ENCODE results near the gene TLE4. TPM values are rescaled to one million over a fixed set of nuclear protein-coding genes. Genes with fewer than 3 reads are reported as not detected.

The TLE4 gene
- total RNA-seq, 1 experiment from 2014 or later: 17.9 TPM

DNA sequence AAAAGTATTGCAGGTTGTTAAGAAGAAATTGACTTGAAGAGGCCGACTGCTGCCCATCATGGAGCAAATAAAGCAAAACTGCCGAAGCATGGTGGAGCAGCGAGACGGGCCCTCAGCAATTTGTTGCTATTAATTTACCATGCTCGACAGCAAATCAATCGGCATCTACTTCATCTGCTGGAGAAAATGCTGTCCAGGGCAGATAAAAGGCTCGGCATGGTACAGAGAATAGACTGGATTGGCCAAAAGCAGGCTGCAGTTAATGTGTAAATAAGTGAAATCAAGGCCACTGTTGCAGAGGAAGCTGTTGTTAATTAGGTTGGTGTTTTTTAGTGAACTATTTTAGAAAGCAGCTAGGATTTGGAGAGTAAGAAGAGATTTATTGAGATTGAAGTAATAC, 8.3 kb downstream of the TLE4 start:
- ATAC-seq: no peak
- no peaks in the 10 kb centered on the region for H3K79me2 ChIP-seq (ENCODE audit: low read length)
- CTCF ChIA-PET: no interaction called here

DNA sequence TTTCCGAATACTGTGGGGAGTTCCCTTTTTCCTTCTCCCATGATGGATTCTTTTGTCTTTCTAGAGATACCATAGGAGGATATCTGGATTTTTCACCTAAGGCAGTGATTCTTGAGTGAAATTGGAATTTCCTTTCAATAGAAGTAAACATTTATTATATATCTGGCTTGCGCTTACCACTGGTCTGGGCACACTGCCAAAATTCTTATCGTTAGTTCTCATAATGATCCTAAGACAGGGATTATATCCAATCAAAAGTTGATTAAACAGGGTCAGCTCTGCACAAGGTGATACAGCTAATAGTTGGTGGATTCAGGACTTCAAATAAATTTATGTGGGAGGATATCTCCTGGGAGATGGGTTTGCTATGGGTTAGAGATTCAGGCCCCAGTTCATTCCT, 9.6 kb downstream of the TLE4 start:
- Histone ChIP-seq H3K9me2 (replicated peaks; ENCODE audit: low read length) (no peaks in the 10 kb centered on the region), H2AFZ (ENCODE audit: low read length) (no peak overlapping the region), H4K20me1 (ENCODE audit: low read length) (no peaks in the 10 kb centered on the region), H3K4me3 (ENCODE audit: low read length) (no peak overlapping the region), H3K9ac (ENCODE audit: low read length) (no peak overlapping the region), H3K4me2 (ENCODE audit: low read length) (peak overlapping the region; percentile 17), H3K4me1 (ENCODE audit: insufficient read depth, low read length) (peaks cover 13% of the 10 kb centered on the region), H3K9me3 (ENCODE audit: low read length) (no peaks in the 10 kb centered on the region), H3K79me2 (ENCODE audit: low read length) (no peaks in the 10 kb centered on the region), H3K27ac (ENCODE audit: low read length) (no peak overlapping the region), H3K36me3 (ENCODE audit: low read depth, low read length) (no peaks in the 10 kb centered on the region), H3K27me3 (ENCODE audit: low read length) (no peaks in the 10 kb centered on the region), H3F3A (ENCODE audit: low read length, unreplicated experiment) (no peaks in the 10 kb centered on the region)
- BruUV-seq (replicated peaks): no TSS peak
- intact Hi-C loops (cut with micrococcal nuclease): no loop called here
- TF ChIP-seq EZH2 (IDR thresholded peaks at IDR 0.05; ENCODE audit: low read length, unreplicated experiment) (no peak), EZH2phosphoT487 (IDR thresholded peaks at IDR 0.05; ENCODE audit: borderline replicate concordance, low read length) (no peak)
- TF ChIP-seq, protein P1, sequence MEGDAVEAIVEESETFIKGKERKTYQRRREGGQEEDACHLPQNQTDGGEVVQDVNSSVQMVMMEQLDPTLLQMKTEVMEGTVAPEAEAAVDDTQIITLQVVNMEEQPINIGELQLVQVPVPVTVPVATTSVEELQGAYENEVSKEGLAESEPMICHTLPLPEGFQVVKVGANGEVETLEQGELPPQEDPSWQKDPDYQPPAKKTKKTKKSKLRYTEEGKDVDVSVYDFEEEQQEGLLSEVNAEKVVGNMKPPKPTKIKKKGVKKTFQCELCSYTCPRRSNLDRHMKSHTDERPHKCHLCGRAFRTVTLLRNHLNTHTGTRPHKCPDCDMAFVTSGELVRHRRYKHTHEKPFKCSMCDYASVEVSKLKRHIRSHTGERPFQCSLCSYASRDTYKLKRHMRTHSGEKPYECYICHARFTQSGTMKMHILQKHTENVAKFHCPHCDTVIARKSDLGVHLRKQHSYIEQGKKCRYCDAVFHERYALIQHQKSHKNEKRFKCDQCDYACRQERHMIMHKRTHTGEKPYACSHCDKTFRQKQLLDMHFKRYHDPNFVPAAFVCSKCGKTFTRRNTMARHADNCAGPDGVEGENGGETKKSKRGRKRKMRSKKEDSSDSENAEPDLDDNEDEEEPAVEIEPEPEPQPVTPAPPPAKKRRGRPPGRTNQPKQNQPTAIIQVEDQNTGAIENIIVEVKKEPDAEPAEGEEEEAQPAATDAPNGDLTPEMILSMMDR (conservative IDR thresholded peaks at IDR 0.05; ENCODE audit: low read depth, low read length): no peak
- ATAC-seq (no peak), DNase-seq (no peak)
- ChIA-PET POLR2A (ENCODE audit: unreplicated experiment) (no interaction called here), CTCF (no interaction called here)

More for the DNA sequence above, 8.3 kb downstream of the TLE4 start:
- Histone ChIP-seq H3F3A (ENCODE audit: low read length, unreplicated experiment) (no peaks in the 10 kb centered on the region), H3K4me1 (ENCODE audit: insufficient read depth, low read length) (peaks cover 13% of the 10 kb centered on the region), H3K9me2 (replicated peaks; ENCODE audit: low read length) (no peaks in the 10 kb centered on the region), H3K4me3 (ENCODE audit: low read length) (no peak overlapping the region), H3K9ac (ENCODE audit: low read length) (no peak overlapping the region), H3K4me2 (ENCODE audit: low read length) (no peak overlapping the region), H3K36me3 (ENCODE audit: low read depth, low read length) (no peaks in the 10 kb centered on the region), H3K27me3 (ENCODE audit: low read length) (no peaks in the 10 kb centered on the region), H2AFZ (ENCODE audit: low read length) (no peak overlapping the region), H3K9me3 (ENCODE audit: low read length) (no peaks in the 10 kb centered on the region), H4K20me1 (ENCODE audit: low read length) (no peaks in the 10 kb centered on the region), H3K27ac (ENCODE audit: low read length) (no peak overlapping the region)
- no TSS peak for BruUV-seq (replicated peaks)
- TF ChIP-seq EZH2phosphoT487 (IDR thresholded peaks at IDR 0.05; ENCODE audit: borderline replicate concordance, low read length): no peak
- no peak for TF ChIP-seq EZH2 (IDR thresholded peaks at IDR 0.05; ENCODE audit: low read length, unreplicated experiment)
- TF ChIP-seq, protein P1 (conservative IDR thresholded peaks at IDR 0.05; ENCODE audit: low read depth, low read length): no peak
- POLR2A ChIA-PET (ENCODE audit: unreplicated experiment): no interaction called here
- DNase-seq: no peak
- intact Hi-C loops (cut with micrococcal nuclease): no loop called here

DNA sequence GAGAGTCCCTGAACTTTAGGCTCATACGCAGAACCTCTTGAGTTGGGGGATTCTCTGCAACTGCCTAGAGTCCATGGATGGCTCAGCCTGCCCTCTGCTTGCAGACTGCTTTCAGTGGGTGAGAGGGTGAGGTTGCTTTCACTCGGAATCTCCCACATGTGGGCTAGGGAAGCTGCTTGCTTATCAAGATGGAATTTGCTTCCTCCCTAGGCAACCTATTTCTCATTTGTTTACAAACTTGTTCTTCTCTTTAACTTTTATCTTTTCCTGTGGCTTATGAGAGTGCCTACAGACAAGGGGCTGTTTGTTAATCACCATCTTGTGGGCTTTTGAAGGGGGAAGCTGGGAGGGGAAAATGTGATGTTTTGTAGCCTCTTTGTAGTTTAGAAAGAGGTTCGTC, 10.0 kb downstream of the TLE4 start:
- Histone ChIP-seq H4K20me1 (ENCODE audit: low read length) (no peaks in the 10 kb centered on the region), H3K9me3 (ENCODE audit: low read length) (no peaks in the 10 kb centered on the region), H3K9ac (ENCODE audit: low read length) (no peak overlapping the region), H3K27me3 (ENCODE audit: low read length) (no peaks in the 10 kb centered on the region), H2AFZ (ENCODE audit: low read length) (no peak overlapping the region), H3K4me1 (ENCODE audit: insufficient read depth, low read length) (peaks cover 13% of the 10 kb centered on the region), H3K36me3 (ENCODE audit: low read depth, low read length) (no peaks in the 10 kb centered on the region), H3K9me2 (replicated peaks; ENCODE audit: low read length) (no peaks in the 10 kb centered on the region), H3K79me2 (ENCODE audit: low read length) (no peaks in the 10 kb centered on the region), H3F3A (ENCODE audit: low read length, unreplicated experiment) (no peaks in the 10 kb centered on the region), H3K4me3 (ENCODE audit: low read length) (no peak overlapping the region), H3K4me2 (ENCODE audit: low read length) (peak overlapping the region; percentile 17), H3K27ac (ENCODE audit: low read length) (no peak overlapping the region)
- TF ChIP-seq EZH2phosphoT487 (IDR thresholded peaks at IDR 0.05; ENCODE audit: borderline replicate concordance, low read length) (no peak), EZH2 (IDR thresholded peaks at IDR 0.05; ENCODE audit: low read length, unreplicated experiment) (no peak)
- TF ChIP-seq, protein P1 (conservative IDR thresholded peaks at IDR 0.05; ENCODE audit: low read depth, low read length): no peak
- DNase-seq (peak; percentile 52), ATAC-seq (peak; percentile 56)
- CTCF ChIA-PET: no interaction called here
- BruUV-seq (replicated peaks): no TSS peak
- POLR2A ChIA-PET (ENCODE audit: unreplicated experiment): no interaction called here
- intact Hi-C loops (cut with micrococcal nuclease): no loop called here

Measured in PC-3 (cell line).